Measurements from ENCODE around the gene GOLGA6L25.
"Not testable (repeated sequence)": the region's sequence is repeated elsewhere in the genome, so short reads cannot be mapped to it uniquely, and the experiment has no call there.

GRCh38 chr15:28598209-28598608 lies 44.8 kb downstream of the GOLGA6L25 start:
- TF ChIP-seq CTCF (optimal IDR thresholded peaks at IDR 0.05 in 1 of 3, IDR thresholded peaks at IDR 0.05 in 1 of 3, conservative IDR thresholded peaks at IDR 0.05 in 1 of 3; ENCODE audit: extremely low read depth in 1 of 3, insufficient read depth in 2 of 3, low read length in 3 of 3); EZH2 (IDR thresholded peaks at IDR 0.05; ENCODE audit: low read length): not testable (repeated sequence)
